Panc1 (cell line): ENCODE data around the gene FAAP100. TPM values are rescaled to one million over a fixed set of nuclear protein-coding genes. Genes with fewer than 3 reads are reported as not detected.

ENCODE experiments used
- ATAC-seq: fragments of 200-7000 bp; cut with Tn5 transposase; 2 replicates; pipeline ENCODE4 v1.9.1; 2020; ENCODE audit warnings: mild to moderate bottlenecking, moderate library complexity
- BruUV-seq: library from RNA; stranded (reverse); fragments of 400-500 nt; replicated peaks from 2 replicates; lab custom pipeline; 2021; lab: Mats Ljungman, UMichigan
- CTCF ChIA-PET: fragments of 300-600 bp; sonication (Branson Sonifier 250); formaldehyde crosslinking; loops from one replicate; lab custom pipeline; 2022; ENCODE audit warnings: antibody characterized with exemption; lab: Charles Lee
- POLR2A ChIA-PET: fragments of 300-600 bp; sonication (Branson Sonifier 250); formaldehyde crosslinking; loops from one replicate; lab custom pipeline; 2022; ENCODE audit warnings: antibody characterized with exemption; lab: Charles Lee
- DNase-seq: peaks from one replicate; pipeline ENCODE4 v3.0.0-alpha.2; 2010; ENCODE audit warnings: low read depth, low spot score
- H3K27ac ChIP-seq: 2 replicates; pipeline ENCODE4 v1.5.1; 2011; ENCODE audit warnings: mild to moderate bottlenecking, low read length, inconsistent platforms
- H3K27me3 ChIP-seq: fragments of 200-500 bp; sonication (Bioruptor generic); 2 replicates; pipeline ENCODE4 v1.6.0; 2014; ENCODE audit warnings: low read length, inconsistent platforms; ENCODE audit not compliant: control insufficient read depth, insufficient read depth
- H3K36me3 ChIP-seq: fragments of 200-500 bp; sonication (Bioruptor generic); 2 replicates; pipeline ENCODE4 v1.5.1; 2014; ENCODE audit warnings: inconsistent platforms, mild to moderate bottlenecking, low read length, moderate library complexity; ENCODE audit not compliant: control insufficient read depth, insufficient read depth
- H3K4me1 ChIP-seq: 2 replicates; pipeline ENCODE4 v1.5.1; 2011; ENCODE audit warnings: inconsistent platforms, mild to moderate bottlenecking, low read length, moderate library complexity; ENCODE audit not compliant: control insufficient read depth, insufficient read depth
- H3K4me3 ChIP-seq, 2 experiments: 2 replicates each; pipeline ENCODE4 v1.5.1; 2011 to 2012; ENCODE audit warnings: low read depth in 2 of 2, low read length in 2 of 2, mild to moderate bottlenecking in 2 of 2, inconsistent platforms in 1 of 2, moderate library complexity in 1 of 2
- H3K9me3 ChIP-seq: fragments of 200-500 bp; sonication (Bioruptor generic); 2 replicates; pipeline ENCODE4 v1.5.1; 2014; ENCODE audit warnings: low read depth, mild to moderate bottlenecking, inconsistent platforms, low read length, moderate library complexity; ENCODE audit not compliant: control insufficient read depth, insufficient read depth
- POLR2AphosphoS5 ChIP-seq: IDR thresholded peaks from 2 replicates; pipeline ENCODE4 v1.6.1; 2012; ENCODE audit warnings: mild to moderate bottlenecking, low read depth, low read length, moderate library complexity
- SIN3A ChIP-seq: IDR thresholded peaks from 2 replicates; pipeline ENCODE4 v1.6.1; 2012; ENCODE audit warnings: low read depth, mild to moderate bottlenecking, low read length, moderate library complexity, borderline replicate concordance; ENCODE audit not compliant: insufficient read depth
- TCF7L2 ChIP-seq: IDR thresholded peaks from 2 replicates; pipeline ENCODE4 v1.6.1; 2011; ENCODE audit warnings: mild to moderate bottlenecking, low read depth, low read length, inconsistent platforms
- in situ Hi-C: cut with HindIII; loops from 2 replicates; pipeline ENCODE4 v1.10.0; 2016; ENCODE audit warnings: low sequenced_read_pairs, low pct_unique_long_range_greater_than_20kb
- intact Hi-C: fragments of 100-400 bp; cut with micrococcal nuclease; formaldehyde crosslinking; loops from one replicate; pipeline ENCODE4 v1.10.0; 2022; ENCODE audit not compliant: unreplicated experiment
- total RNA-seq: library from RNA; stranded (reverse); gene quantifications from one replicate; pipeline ENCODE4 v1.2.1, GENCODE V29; 2021; ENCODE audit not compliant: unreplicated experiment
- TF ChIP-seq, protein P1 (sequence below), 2 experiments: IDR thresholded peaks; 2 replicates each; pipeline ENCODE4 v1.6.1; 2011 to 2012; ENCODE audit warnings: low read depth in 2 of 2, control low read depth in 1 of 2, low read length in 1 of 2, mild to moderate bottlenecking in 1 of 2, moderate library complexity in 1 of 2; ENCODE audit not compliant: insufficient read depth in 1 of 2
- TF ChIP-seq, protein P2 (sequence below): fragments of 450-650 bp; IDR thresholded peaks from 2 replicates; pipeline ENCODE4 v1.5.1; 2017; ENCODE audit warnings: mild to moderate bottlenecking

Gene FAAP100
- total RNA-seq, 1 experiment from 2014 or later, result 265 TPM

DNA sequence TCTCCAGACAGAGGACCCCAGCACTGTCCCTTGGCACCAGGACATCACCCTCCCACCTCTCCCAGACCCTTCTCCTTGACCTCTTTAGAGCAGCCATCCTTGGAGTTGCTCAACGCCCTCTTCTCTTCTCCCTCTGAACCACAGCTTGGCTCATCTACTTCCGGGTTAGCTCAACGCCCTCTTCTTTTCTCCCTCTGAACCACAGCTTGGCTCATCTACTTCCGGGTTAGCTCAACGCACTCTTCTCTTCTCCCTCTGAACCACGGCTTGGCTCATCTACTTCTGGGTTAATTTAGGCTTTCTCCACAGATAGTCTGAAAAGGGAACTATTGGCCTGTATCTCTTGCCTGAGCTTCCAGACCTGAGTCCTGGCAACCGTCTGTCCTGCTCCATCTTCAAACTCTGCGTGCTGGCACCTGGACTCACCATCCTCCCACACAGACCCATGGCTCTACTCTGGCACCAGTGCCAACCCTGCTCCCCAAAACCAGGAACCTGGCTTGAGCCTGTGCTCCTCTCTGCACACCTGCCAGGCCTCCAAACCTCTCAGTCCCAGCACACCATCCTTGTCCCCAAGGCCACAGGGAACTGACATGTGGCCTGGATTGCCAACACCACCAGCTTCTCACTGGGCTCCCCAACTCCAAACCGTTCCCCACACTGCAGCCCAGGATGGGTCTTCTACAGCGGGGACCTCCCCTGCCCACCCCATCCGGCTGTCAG is 25.3 kb upstream of the FAAP100 start:
- ATAC-seq (peak; percentile 11), DNase-seq (no peak)
- no TSS peak for BruUV-seq
- Histone ChIP-seq H3K36me3 (peaks cover 15% of the 10 kb centered on the region; the same call in 1 of the 2 replicates), H3K9me3 (no peaks in the 10 kb centered on the region), H3K4me1 (peaks cover 97% of the 10 kb centered on the region), H3K27ac (peak overlapping the region; percentile 100), H3K27me3 (no peaks in the 10 kb centered on the region), H3K4me3 (no peak overlapping the region)
- ChIA-PET POLR2A (no interaction called here), CTCF (interaction anchor here (1.2 kb wide), 1 partner anchor 18 kb away, joined by 4 read pairs; no protein-coding TSS in a partner anchor)
- in situ Hi-C loops, result no loop called here
- intact Hi-C loops, result no loop called here
- TF ChIP-seq, protein P1, sequence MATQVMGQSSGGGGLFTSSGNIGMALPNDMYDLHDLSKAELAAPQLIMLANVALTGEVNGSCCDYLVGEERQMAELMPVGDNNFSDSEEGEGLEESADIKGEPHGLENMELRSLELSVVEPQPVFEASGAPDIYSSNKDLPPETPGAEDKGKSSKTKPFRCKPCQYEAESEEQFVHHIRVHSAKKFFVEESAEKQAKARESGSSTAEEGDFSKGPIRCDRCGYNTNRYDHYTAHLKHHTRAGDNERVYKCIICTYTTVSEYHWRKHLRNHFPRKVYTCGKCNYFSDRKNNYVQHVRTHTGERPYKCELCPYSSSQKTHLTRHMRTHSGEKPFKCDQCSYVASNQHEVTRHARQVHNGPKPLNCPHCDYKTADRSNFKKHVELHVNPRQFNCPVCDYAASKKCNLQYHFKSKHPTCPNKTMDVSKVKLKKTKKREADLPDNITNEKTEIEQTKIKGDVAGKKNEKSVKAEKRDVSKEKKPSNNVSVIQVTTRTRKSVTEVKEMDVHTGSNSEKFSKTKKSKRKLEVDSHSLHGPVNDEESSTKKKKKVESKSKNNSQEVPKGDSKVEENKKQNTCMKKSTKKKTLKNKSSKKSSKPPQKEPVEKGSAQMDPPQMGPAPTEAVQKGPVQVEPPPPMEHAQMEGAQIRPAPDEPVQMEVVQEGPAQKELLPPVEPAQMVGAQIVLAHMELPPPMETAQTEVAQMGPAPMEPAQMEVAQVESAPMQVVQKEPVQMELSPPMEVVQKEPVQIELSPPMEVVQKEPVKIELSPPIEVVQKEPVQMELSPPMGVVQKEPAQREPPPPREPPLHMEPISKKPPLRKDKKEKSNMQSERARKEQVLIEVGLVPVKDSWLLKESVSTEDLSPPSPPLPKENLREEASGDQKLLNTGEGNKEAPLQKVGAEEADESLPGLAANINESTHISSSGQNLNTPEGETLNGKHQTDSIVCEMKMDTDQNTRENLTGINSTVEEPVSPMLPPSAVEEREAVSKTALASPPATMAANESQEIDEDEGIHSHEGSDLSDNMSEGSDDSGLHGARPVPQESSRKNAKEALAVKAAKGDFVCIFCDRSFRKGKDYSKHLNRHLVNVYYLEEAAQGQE (IDR thresholded peaks at IDR 0.05; ENCODE audit: insufficient read depth in 1 of 2, low read depth in 2 of 2, low read length in 1 of 2), result no peak

DNA sequence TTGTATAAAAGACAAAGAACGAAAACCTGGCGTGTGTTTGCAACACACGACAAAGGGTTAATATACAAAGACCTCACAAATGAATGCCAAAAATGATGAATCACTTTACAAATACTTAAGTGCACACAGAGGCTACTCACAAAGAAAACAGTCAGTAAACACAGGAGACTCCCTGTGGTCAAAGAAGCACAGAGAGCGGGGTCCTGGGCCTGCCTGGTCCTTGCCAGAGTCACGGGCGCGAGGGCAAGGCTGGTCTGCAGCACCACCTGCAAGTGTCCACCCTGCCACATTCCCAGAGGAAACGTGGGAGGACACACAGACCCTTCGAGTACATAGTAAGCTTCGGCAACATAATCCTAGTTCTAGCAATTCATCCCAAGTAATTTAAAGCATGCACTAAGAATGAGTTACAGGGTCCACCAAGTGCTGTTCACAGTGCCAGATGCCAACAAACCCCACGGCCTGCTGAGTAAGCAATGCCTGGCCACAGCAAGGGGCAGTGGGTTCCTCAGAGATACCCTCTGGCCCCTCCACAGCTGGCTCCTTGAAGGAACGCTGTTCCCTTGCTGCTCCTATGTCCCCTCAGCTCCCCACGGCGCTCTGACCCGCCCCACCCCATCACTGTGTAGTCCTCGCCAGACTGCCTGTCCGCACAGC is 24.6 kb upstream of the FAAP100 start:
- Histone ChIP-seq H3K27ac (peak overlapping the region; percentile 100), H3K27me3 (no peaks in the 10 kb centered on the region), H3K36me3 (peaks cover 16% of the 10 kb centered on the region; the same call in 1 of the 2 replicates), H3K9me3 (no peaks in the 10 kb centered on the region), H3K4me3 (no peak overlapping the region; a peak in 1 of 4 replicates), H3K4me1 (peaks cover 91% of the 10 kb centered on the region)
- peak; percentile 93 for TF ChIP-seq TCF7L2
- TF ChIP-seq, protein P2, sequence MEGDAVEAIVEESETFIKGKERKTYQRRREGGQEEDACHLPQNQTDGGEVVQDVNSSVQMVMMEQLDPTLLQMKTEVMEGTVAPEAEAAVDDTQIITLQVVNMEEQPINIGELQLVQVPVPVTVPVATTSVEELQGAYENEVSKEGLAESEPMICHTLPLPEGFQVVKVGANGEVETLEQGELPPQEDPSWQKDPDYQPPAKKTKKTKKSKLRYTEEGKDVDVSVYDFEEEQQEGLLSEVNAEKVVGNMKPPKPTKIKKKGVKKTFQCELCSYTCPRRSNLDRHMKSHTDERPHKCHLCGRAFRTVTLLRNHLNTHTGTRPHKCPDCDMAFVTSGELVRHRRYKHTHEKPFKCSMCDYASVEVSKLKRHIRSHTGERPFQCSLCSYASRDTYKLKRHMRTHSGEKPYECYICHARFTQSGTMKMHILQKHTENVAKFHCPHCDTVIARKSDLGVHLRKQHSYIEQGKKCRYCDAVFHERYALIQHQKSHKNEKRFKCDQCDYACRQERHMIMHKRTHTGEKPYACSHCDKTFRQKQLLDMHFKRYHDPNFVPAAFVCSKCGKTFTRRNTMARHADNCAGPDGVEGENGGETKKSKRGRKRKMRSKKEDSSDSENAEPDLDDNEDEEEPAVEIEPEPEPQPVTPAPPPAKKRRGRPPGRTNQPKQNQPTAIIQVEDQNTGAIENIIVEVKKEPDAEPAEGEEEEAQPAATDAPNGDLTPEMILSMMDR, result no peak
- TF ChIP-seq POLR2AphosphoS5, result peak; percentile 98
- TF ChIP-seq, protein P1 (IDR thresholded peaks at IDR 0.05; ENCODE audit: insufficient read depth in 1 of 2, low read depth in 2 of 2, low read length in 1 of 2), result no peak
- TF ChIP-seq SIN3A, result no peak
- intact Hi-C loops, result no loop called here
- BruUV-seq, result no TSS peak
- ATAC-seq, result peak; percentile 91
- in situ Hi-C loops, result no loop called here
- POLR2A ChIA-PET, result no interaction called here
- no peak for DNase-seq
- CTCF ChIA-PET, result interaction anchor here (1.2 kb wide), 1 partner anchor 17 kb away, joined by 4 read pairs; no protein-coding TSS in a partner anchor
